HepG2 (cell line): Measurements from ENCODE around the gene EPHA6. TPM values are rescaled to one million over a fixed set of nuclear protein-coding genes. Genes with fewer than 3 reads are reported as not detected.

ENCODE experiments used
- ATAC-seq: fragments of 200-7000 bp; cut with Tn5 transposase; 3 replicates; pipeline ENCODE4 v1.9.1; 2020; ENCODE audit warnings: mild to moderate bottlenecking, moderate library complexity
- BruUV-seq: library from RNA; stranded (reverse); fragments of 400-500 nt; replicated peaks from 2 replicates; lab custom pipeline; 2021; lab: Mats Ljungman, UMichigan
- CTCF ChIA-PET: fragments of 300-600 bp; formaldehyde crosslinking; extraction: SDS; loops from one replicate; lab custom pipeline; 2021; ENCODE audit warnings: low total read pairs, inconsistent platforms, low intra/inter-chr PET ratio; lab: Yijun Ruan, JAX
- POLR2A ChIA-PET: fragments of 350-600 bp; sonication (Branson Sonifier 250); formaldehyde crosslinking; loops from one replicate; lab custom pipeline; 2020; ENCODE audit warnings: antibody characterized with exemption, inconsistent platforms; lab: Yijun Ruan, JAX
- DNase-seq: peaks from one replicate; pipeline ENCODE4 v3.0.0-alpha.2; 2015; ENCODE audit warnings: low spot score
- FAIRE-seq: peaks from 3 replicates; lab custom pipeline; 2011; peaks lifted over from hg19 to GRCh38; lab: Jason Lieb, UNC
- H2AFZ ChIP-seq: one replicate; pipeline ENCODE4 v1.6.1; 2011; ENCODE audit warnings: low read length, inconsistent platforms
- H3K27ac ChIP-seq: fragments of 300-600 bp; 3 replicates; pipeline ENCODE4 v1.8.0; 2011; ENCODE audit warnings: mixed run types, mild to moderate bottlenecking, mixed read lengths, low read length, inconsistent platforms; ENCODE audit not compliant: insufficient read depth; ENCODE audit errors: extremely low read length
- H3K27me3 ChIP-seq, 2 experiments: fragments of 200-600 bp in 1 of 2; 2 replicates in 1 of 2; 3 replicates in 1 of 2; pipeline versions ENCODE4 v1.6.0 to v1.8.0; 2011; ENCODE audit warnings: low read length in 2 of 2, mild to moderate bottlenecking in 2 of 2, moderate library complexity in 2 of 2, inconsistent platforms in 1 of 2; ENCODE audit not compliant: insufficient read depth in 2 of 2, control insufficient read depth in 1 of 2
- H3K36me3 ChIP-seq, 2 experiments: fragments of 200-600 bp in 1 of 2; replicated peaks in 1 of 2; 2 replicates in 1 of 2; 3 replicates in 1 of 2; pipeline versions ENCODE4 v1.5.1 to v1.8.0; 2011; ENCODE audit warnings: low read length in 2 of 2, inconsistent platforms in 1 of 2; ENCODE audit not compliant: insufficient read depth in 2 of 2, control insufficient read depth in 1 of 2
- H3K4me1 ChIP-seq: 2 replicates; pipeline ENCODE4 v1.5.1; 2012; ENCODE audit warnings: low read length, inconsistent platforms; ENCODE audit not compliant: insufficient read depth
- H3K4me2 ChIP-seq: 2 replicates; pipeline ENCODE4 v1.6.0; 2011; ENCODE audit warnings: low read depth, low read length, inconsistent platforms
- H3K4me3 ChIP-seq, 3 experiments: fragments of 200-600 bp in 1 of 3; sonication (generic), shearing (Covaris generic) in 1 of 3; replicated peaks in 1 of 3; 2 replicates each; pipeline ENCODE4 v1.5.1; 2011 to 2016; ENCODE audit warnings: low read length in 3 of 3, inconsistent platforms in 2 of 3, low read depth in 2 of 3, mild to moderate bottlenecking in 2 of 3, control low read depth in 1 of 3, mixed read lengths in 1 of 3; ENCODE audit not compliant: insufficient read depth in 1 of 3
- H3K79me2 ChIP-seq: one replicate; pipeline ENCODE4 v1.6.1; 2011; ENCODE audit warnings: low read length, inconsistent platforms; ENCODE audit not compliant: insufficient read depth
- H3K9ac ChIP-seq: 2 replicates; pipeline ENCODE4 v1.6.0; 2011; ENCODE audit warnings: mild to moderate bottlenecking, low read depth, low read length, inconsistent platforms; ENCODE audit not compliant: insufficient read depth
- H3K9me3 ChIP-seq: 2 replicates; pipeline ENCODE4 v1.5.1; 2012; ENCODE audit warnings: mild to moderate bottlenecking, low read length
- H4K20me1 ChIP-seq: 2 replicates; pipeline ENCODE4 v1.6.0; 2011; ENCODE audit warnings: inconsistent platforms, mild to moderate bottlenecking, low read length, moderate library complexity; ENCODE audit not compliant: insufficient read depth
- CENPX ChIP-seq: sonication (generic); formaldehyde crosslinking; IDR thresholded peaks from 2 replicates; pipeline ENCODE4 v1.9.0; 2021; ENCODE audit warnings: mild to moderate bottlenecking, missing genetic modification reagents, moderate library complexity
- FIP1L1 ChIP-seq: fragments of 200-400 bp; formaldehyde crosslinking; IDR thresholded peaks from 2 replicates; pipeline ENCODE4 v1.6.1; 2018; ENCODE audit warnings: low read depth, mild to moderate bottlenecking, low read length, moderate library complexity, borderline replicate concordance; ENCODE audit not compliant: insufficient read depth
- GABPA ChIP-seq, 2 experiments: IDR thresholded peaks; 2 replicates each; pipeline ENCODE4 v1.6.1; 2011 to 2016; ENCODE audit warnings: low read depth in 2 of 2, low read length in 1 of 2, missing biosample characterization in 1 of 2, missing genetic modification characterization in 1 of 2
- HHEX ChIP-seq: IDR thresholded peaks from 2 replicates; pipeline ENCODE4 v1.6.1; 2016; ENCODE audit warnings: control low read depth
- KLF11 ChIP-seq: IDR thresholded peaks from 2 replicates; pipeline ENCODE4 v1.6.1; 2016; ENCODE audit warnings: missing compliant biosample characterization
- KLF9 ChIP-seq: IDR thresholded peaks from 2 replicates; pipeline ENCODE4 v1.6.1; 2016; ENCODE audit warnings: low read depth
- MYPOP ChIP-seq: sonication (generic); formaldehyde crosslinking; IDR thresholded peaks from 2 replicates; pipeline ENCODE4 v1.8.1; 2023; ENCODE audit warnings: mild to moderate bottlenecking, moderate library complexity, missing genetic modification reagents
- ONECUT2 ChIP-seq: sonication (generic); formaldehyde crosslinking; IDR thresholded peaks from 2 replicates; pipeline ENCODE4 v1.4.0; 2020; ENCODE audit warnings: missing genetic modification reagents
- SKIL ChIP-seq: sonication (generic); formaldehyde crosslinking; IDR thresholded peaks from 2 replicates; pipeline ENCODE4 v1.8.0; 2022; ENCODE audit warnings: missing genetic modification reagents, mild to moderate bottlenecking, moderate library complexity, borderline replicate concordance
- THAP7 ChIP-seq: sonication (generic); formaldehyde crosslinking; IDR thresholded peaks from 2 replicates; pipeline ENCODE4 v1.8.1; 2023; ENCODE audit warnings: mild to moderate bottlenecking, missing genetic modification reagents
- ZNF224 ChIP-seq: sonication (generic); formaldehyde crosslinking; IDR thresholded peaks from 2 replicates; pipeline ENCODE4 v1.5.0; 2020; ENCODE audit warnings: mild to moderate bottlenecking, missing genetic modification reagents
- ZNF232 ChIP-seq: sonication (generic); formaldehyde crosslinking; IDR thresholded peaks from 2 replicates; pipeline ENCODE4 v1.4.0; 2020; ENCODE audit warnings: missing genetic modification reagents, borderline replicate concordance
- ZNF414 ChIP-seq: sonication (generic); formaldehyde crosslinking; IDR thresholded peaks from 2 replicates; pipeline ENCODE4 v1.5.0; 2020; ENCODE audit warnings: missing genetic modification reagents
- ZNF552 ChIP-seq: sonication (generic); formaldehyde crosslinking; IDR thresholded peaks from 2 replicates; pipeline ENCODE4 v1.9.0; 2022; ENCODE audit warnings: missing genetic modification reagents, mild to moderate bottlenecking, borderline replicate concordance
- ZNF790 ChIP-seq: sonication (generic); formaldehyde crosslinking; IDR thresholded peaks from 2 replicates; pipeline ENCODE4 v1.8.0; 2022; ENCODE audit warnings: missing genetic modification reagents, mild to moderate bottlenecking, borderline replicate concordance
- WGBS: methylation state at CpG from one replicate; pipeline ENCODE4 v1.1.6; 2017; ENCODE audit warnings: low lambda C conversion rate; 5-methylcytosine and 5-hydroxymethylcytosine counted together
- in situ Hi-C: cut with HindIII; loops from 2 replicates; pipeline ENCODE4 v1.10.0; 2017; ENCODE audit warnings: low pct_unique_long_range_greater_than_20kb; ENCODE audit not compliant: extremely low pct_ligation_motif_present
- intact Hi-C: fragments of 100-400 bp; cut with micrococcal nuclease; formaldehyde crosslinking; loops from one replicate; pipeline ENCODE4 v1.10.0; 2022; ENCODE audit not compliant: unreplicated experiment
- polyA plus RNA-seq, 8 experiments: library from polyadenylated mRNA; depleted of rRNA in 3 of 8; stranded (reverse) in 7 of 8; unstranded in 1 of 8; fragments of >200 nt; fragmentation: Illumina TruSeq in 4 of 8; extraction: Trizol in 4 of 8; gene quantifications; 2 replicates each; pipeline versions ENCODE4 v1.2.1 to v1.2.3, GENCODE V29; 2011 to 2016; ENCODE audit warnings: low read depth in 4 of 8, missing spikeins in 1 of 8, mixed read lengths in 1 of 8; ENCODE audit not compliant: insufficient read depth in 1 of 8
- total RNA-seq, 5 experiments: library from RNA; depleted of rRNA; stranded (reverse); fragments of >200 nt; fragmentation: Illumina TruSeq; extraction: Trizol; gene quantifications; 2 replicates each; pipeline ENCODE4 v1.2.3, GENCODE V29; 2016; ENCODE audit warnings: low read depth in 1 of 5

The EPHA6 gene
- total and polyA plus RNA-seq, 2 of the 13 experiments (the other 11 are each of a cell fraction or from before 2014, with no cell fraction given), result not detected

GRCh38 chr3:97763586-97764406 is 949.4 kb downstream of the EPHA6 start (continued):
- TF ChIP-seq CENPX (CRISPR knock-in tag) (no peak), FIP1L1 (no peak), KLF9 (no peak), ZNF414 (CRISPR knock-in tag) (0 out of 2 replicates have a peak, but pooled peaks have one; percentile 4), ZNF224 (no peak)

GRCh38 chr3:97764407-97765238 is 950.2 kb downstream of the EPHA6 start, which contains the start of gene ARL6:
Gene ARL6, plus strand, starts transcription at chr3:97764758. Its CDS starts 3,350 bp downstream, at chr3:97768108.
- no TSS peak for BruUV-seq
- FAIRE-seq (peak; percentile 49), ATAC-seq (peak; percentile 98), DNase-seq (peak; percentile 71)
- in situ Hi-C loops (no loop called here), intact Hi-C loops (loop anchor here (10.0 kb wide), 1 partner anchor 760 kb away; the partner anchor contains the start of gene CLDND1)
- no peaks in the 10 kb centered on the region; a peak in 3 of 5 replicates for H3K27me3 ChIP-seq
- peak within 1 kb of the TSS; percentile 97 for H2AFZ ChIP-seq
- H3K27ac ChIP-seq, result peak within 1 kb of the TSS; percentile 40
- no peaks in the 10 kb centered on the region for H3K9me3 ChIP-seq
- peak within 1 kb of the TSS; percentile 74 for H3K4me2 ChIP-seq
- peaks cover 27% of the 10 kb centered on the region for H3K4me1 ChIP-seq
- ChIA-PET POLR2A (interaction anchor here (1.1 to 1.2 kb wide), 2 partner anchors 57 to 1137 kb away, joined by 3 to 4 read pairs; partner anchors contain the start of genes CRYBG3 and DCBLD2), CTCF (no interaction called here)
- H3K79me2 ChIP-seq, result peaks cover 2% of the 10 kb centered on the region
- H3K4me3 ChIP-seq, result peak within 1 kb of the TSS; percentile 70 to 87 (median 78)
- peak within 1 kb of the TSS; percentile 72 for H3K9ac ChIP-seq
- under 1% methylated on average over 26 of the region's 46 CpGs for WGBS
- no peaks in the 10 kb centered on the region for H3K36me3 ChIP-seq
- no peaks in the 10 kb centered on the region for H4K20me1 ChIP-seq
- TF ChIP-seq GABPA (IDR thresholded peaks at IDR 0.05; ENCODE audit: low read depth, low read length) (peak; percentile 58), GABPA (CRISPR knock-in tag; IDR thresholded peaks at IDR 0.05; ENCODE audit: low read depth) (peak; percentile 89), MYPOP (peak; percentile 26; the same call in 1 of the 2 replicates), KLF11 (CRISPR knock-in tag) (no peak), THAP7 (CRISPR knock-in tag) (no peak), ZNF790 (CRISPR knock-in tag) (no peak), ZNF232 (CRISPR knock-in tag) (no peak), SKIL (CRISPR knock-in tag) (no peak), ONECUT2 (CRISPR knock-in tag) (no peak), HHEX (no peak), ZNF552 (CRISPR knock-in tag) (no peak)
